NT2/D1 (cell line): Measurements from ENCODE around the gene TIMM17B.
"Not testable (repeated sequence)": the region's sequence is repeated elsewhere in the genome, so short reads cannot be mapped to it uniquely, and the experiment has no call there.

Experiments used
- DNase-seq: peaks from one replicate; pipeline ENCODE4 v3.0.0-alpha.2; 2011; ENCODE audit warnings: low read depth, low spot score
- H3K27me3 ChIP-seq: 2 replicates; pipeline ENCODE4 v1.6.0; 2011; ENCODE audit warnings: mild to moderate bottlenecking; ENCODE audit not compliant: insufficient read length, insufficient read depth
- H3K36me3 ChIP-seq: 2 replicates; pipeline ENCODE4 v1.6.1; 2011; ENCODE audit warnings: mild to moderate bottlenecking, low read length, mixed read lengths; ENCODE audit not compliant: insufficient read depth, insufficient read length
- H3K4me1 ChIP-seq: 2 replicates; pipeline ENCODE4 v1.5.1; 2011; ENCODE audit not compliant: insufficient read depth, insufficient read length
- H3K4me3 ChIP-seq: 2 replicates; pipeline ENCODE4 v1.5.1; 2011; ENCODE audit warnings: low read depth; ENCODE audit not compliant: insufficient read length
- H3K9ac ChIP-seq: 2 replicates; pipeline ENCODE4 v1.6.0; 2011; ENCODE audit warnings: low read depth; ENCODE audit not compliant: insufficient read length
- H3K9me3 ChIP-seq: 2 replicates; pipeline ENCODE4 v1.5.1; 2011; ENCODE audit warnings: mild to moderate bottlenecking, low read length; ENCODE audit not compliant: insufficient read depth
- SUZ12 ChIP-seq: IDR thresholded peaks from 2 replicates; pipeline ENCODE4 v1.6.1; 2011; ENCODE audit not compliant: insufficient read length, insufficient read depth; ENCODE audit errors: extremely low read depth
- YY1 ChIP-seq: IDR thresholded peaks from 2 replicates; pipeline ENCODE4 v1.6.1; 2011; ENCODE audit not compliant: insufficient read length, insufficient read depth
- ZNF274 ChIP-seq: IDR thresholded peaks from 2 replicates; pipeline ENCODE4 v1.6.1; 2011; ENCODE audit warnings: mild to moderate bottlenecking, low read depth, low read length

The TIMM17B gene

DNA sequence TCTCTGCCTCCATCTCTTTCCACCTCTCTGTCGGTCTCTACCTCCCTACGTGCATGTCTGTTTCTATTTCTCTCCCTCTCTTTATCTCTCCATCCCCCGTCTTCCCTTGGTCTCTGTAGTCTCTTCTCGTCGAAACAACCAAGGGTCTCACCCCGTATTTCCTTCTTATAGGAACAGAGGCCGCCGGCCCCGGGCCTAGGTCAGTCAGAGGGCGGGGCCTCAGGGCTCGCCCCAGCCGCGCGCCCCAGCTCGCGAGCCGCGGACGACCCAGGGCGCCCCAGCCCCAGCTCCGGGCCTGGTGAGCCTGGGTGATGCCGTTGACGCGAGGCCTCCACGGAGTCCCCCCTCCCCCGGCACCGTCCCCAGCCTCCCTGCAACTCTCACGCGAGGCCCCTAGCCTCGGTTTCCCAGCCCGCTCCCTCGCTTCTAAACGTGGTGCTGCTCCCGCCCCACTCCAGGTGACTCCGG, 6.6 kb downstream of the TIMM17B start:
- Histone ChIP-seq H3K4me3 (peak overlapping the region; percentile 42), H3K36me3 (peaks cover 29% of the 10 kb centered on the region), H3K27me3 (no peaks in the 10 kb centered on the region), H3K4me1 (peaks cover 5% of the 10 kb centered on the region), H3K9me3 (no peaks in the 10 kb centered on the region), H3K9ac (peak overlapping the region; percentile 74)
- TF ChIP-seq ZNF274 (no peak), SUZ12 (no peak), YY1 (no peak)
- DNase-seq: no peak

DNA sequence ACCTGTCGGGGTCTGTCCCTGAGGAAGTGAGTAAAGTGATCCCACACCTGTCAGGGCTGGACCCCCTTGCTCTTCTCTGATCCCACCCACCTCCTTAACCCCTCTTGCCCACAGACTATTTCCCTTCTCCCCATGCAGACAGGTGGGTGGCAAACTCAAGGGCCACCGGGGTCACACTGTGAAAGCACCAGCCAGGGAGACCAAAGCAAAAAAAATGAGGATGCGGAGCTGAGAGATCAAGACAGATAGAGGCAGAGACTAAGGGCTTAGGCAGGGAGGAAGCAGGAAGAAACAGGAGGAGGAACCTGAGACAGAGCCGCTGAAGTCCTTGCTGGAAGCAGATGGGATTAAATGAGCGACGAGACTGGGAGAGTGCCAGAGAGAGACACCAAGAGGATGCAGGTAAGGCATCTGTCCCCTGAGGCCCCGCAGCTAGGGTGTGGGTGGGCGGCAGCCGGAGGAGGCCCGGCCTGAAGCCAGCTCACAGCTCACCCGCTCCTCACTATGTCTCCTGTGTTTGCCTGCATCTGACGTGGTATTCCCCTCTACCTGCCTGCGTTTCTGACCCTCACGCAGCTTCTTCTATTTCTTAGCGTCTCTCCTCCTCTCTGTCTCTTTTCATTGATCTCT, 7.2 kb downstream of the TIMM17B start:
- H3K36me3 ChIP-seq: peaks cover 24% of the 10 kb centered on the region
- peak overlapping the region; percentile 42 for H3K4me3 ChIP-seq
- TF ChIP-seq YY1: no peak
- peaks cover 5% of the 10 kb centered on the region for H3K4me1 ChIP-seq
- H3K9ac ChIP-seq: peak overlapping the region; percentile 74
- no peak for DNase-seq
- no peaks in the 10 kb centered on the region for H3K9me3 ChIP-seq
- no peaks in the 10 kb centered on the region for H3K27me3 ChIP-seq

DNA sequence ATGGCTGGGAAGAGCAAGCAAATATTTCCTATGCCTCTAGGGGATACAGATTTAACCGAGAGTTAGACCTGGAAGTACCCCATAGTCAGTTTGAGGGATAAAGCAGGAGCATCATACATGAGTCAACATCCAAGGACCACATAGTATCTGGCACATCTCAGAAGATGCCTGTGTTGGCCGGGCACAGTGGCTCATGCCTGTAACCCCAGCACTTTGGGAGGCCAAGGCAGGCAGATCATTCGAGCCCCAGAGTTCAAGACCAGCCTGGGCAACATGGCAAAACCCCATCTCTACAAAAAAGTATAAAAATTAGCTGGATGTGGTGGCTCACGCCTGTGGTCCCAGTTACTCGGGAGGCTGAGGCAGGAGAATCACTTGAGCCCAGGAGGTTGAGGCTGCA, 11.0 kb downstream of the TIMM17B start:
- DNase-seq, H3K4me1 ChIP-seq, H3K4me3 ChIP-seq, H3K9me3 ChIP-seq, H3K36me3 ChIP-seq, H3K9ac ChIP-seq, H3K27me3 ChIP-seq: not testable (repeated sequence)

DNA sequence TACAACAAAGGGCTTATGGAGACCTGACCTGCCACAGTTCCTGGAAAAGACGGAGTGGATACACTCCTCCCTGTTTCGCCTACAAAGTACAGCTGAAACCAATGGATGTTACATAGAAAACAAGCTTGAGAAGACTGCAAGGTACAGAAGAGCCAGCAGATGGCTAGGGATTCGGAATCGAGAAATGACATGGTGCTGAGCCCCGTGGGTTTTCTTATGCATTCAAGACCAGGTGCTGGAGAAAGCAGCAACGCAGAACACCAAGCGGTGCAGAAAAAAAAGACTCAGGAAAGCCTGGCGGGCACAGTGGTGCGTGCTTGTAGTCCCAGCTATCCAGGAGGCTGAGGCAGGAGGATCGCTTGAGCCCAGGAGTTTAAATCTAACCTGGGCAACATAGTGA, 13.8 kb downstream of the TIMM17B start:
- Histone ChIP-seq H3K4me3 (no peak overlapping the region), H3K27me3 (no peaks in the 10 kb centered on the region), H3K9me3 (no peaks in the 10 kb centered on the region), H3K36me3 (no peaks in the 10 kb centered on the region), H3K9ac (no peak overlapping the region), H3K4me1 (no peaks in the 10 kb centered on the region)
- no peak for DNase-seq
- TF ChIP-seq ZNF274 (no peak), SUZ12 (no peak), YY1 (no peak)

DNA sequence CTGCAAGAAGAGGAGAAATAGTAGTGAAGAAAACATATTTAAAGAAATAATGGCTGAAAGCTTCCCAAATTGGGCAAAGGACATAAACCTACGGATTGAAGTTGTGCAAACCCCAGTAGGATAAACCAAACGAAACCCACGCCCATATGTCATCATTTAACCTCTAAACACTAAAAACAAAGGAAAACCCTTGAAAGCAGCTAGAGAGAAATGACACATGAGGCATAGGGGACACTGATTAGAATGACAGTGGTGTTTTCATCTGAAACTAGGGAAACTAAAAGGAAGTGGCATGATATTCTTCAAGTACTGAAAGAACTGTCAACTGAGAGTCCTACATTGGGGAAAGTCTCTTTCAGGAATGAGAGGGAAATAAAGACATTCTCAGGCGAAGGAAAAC, 20.6 kb downstream of the TIMM17B start:
- H3K9ac ChIP-seq, H3K4me1 ChIP-seq, H3K27me3 ChIP-seq, H3K9me3 ChIP-seq, H3K36me3 ChIP-seq, DNase-seq, H3K4me3 ChIP-seq: not testable (repeated sequence)

DNA sequence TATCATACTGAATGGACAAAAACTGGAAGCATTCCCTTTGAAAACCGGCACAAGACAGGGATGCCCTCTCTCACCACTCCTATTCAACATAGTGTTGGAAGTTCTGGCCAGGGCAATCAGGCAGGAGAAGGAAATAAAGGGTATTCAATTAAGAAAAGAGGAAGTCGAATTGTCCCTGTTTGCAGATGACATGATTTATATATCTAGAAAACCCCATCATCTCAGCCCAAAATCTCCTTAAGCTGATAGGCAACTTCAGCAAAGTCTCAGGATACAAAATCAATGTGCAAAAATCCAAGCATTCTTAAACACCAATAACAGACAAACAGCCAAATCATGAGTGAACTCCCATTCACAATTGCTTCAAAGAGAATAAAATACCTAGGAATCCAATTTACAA, 25.6 kb downstream of the TIMM17B start:
- H3K27me3 ChIP-seq, H3K4me1 ChIP-seq, DNase-seq, H3K36me3 ChIP-seq, H3K9me3 ChIP-seq, H3K4me3 ChIP-seq, H3K9ac ChIP-seq: not testable (repeated sequence)

DNA sequence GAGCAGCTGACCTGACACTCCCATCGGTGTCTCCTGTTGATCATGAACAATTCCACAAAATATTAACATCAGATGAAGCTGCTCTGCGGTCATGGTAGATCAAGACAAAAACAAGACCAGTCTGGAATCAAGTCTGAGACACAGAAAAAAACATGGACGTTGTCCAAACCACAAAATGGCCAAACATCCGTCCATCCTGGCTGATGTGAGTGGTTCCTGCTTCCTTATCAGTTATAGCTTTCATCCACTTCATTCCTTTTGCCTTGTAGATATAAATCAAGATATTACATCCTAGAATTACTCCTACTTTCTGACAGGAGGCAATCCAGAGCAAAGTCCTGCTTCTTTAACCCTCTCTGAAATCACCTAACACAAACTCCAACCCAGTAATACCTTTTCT, 33.4 kb downstream of the TIMM17B start:
- no peak overlapping the region for H3K4me3 ChIP-seq
- H3K27me3 ChIP-seq: no peaks in the 10 kb centered on the region
- no peak for TF ChIP-seq ZNF274
- no peaks in the 10 kb centered on the region for H3K36me3 ChIP-seq
- no peak for DNase-seq
- H3K9me3 ChIP-seq: no peaks in the 10 kb centered on the region
- H3K9ac ChIP-seq: no peak overlapping the region
- H3K4me1 ChIP-seq: no peaks in the 10 kb centered on the region

DNA sequence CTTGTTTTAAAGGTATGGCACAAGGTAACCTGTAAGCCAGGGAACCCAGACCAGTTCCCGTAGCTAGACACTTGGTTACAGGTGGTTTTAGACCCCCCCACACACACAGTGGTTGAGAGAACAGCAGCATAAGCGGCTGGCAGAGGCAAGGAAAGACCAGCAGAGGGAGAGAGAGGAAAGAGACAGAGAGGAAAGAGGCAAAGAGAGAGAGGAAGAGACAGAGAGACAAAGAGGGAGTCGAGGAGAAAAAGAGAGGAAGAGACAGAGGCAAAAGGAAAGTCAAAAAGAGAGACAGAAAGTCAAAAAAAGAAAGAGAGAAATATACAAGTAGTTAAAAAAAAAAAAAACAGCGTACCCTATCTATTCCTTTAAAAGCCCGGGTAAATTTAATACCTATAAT, 42.7 kb downstream of the TIMM17B start:
- Histone ChIP-seq H3K4me1 (no peaks in the 10 kb centered on the region), H3K36me3 (no peaks in the 10 kb centered on the region), H3K9me3 (peaks cover 20% of the 10 kb centered on the region; the same call in 1 of the 2 replicates), H3K27me3 (no peaks in the 10 kb centered on the region), H3K9ac (no peak overlapping the region), H3K4me3 (no peak overlapping the region)
- TF ChIP-seq ZNF274 (no peak), SUZ12 (no peak), YY1 (no peak)
- DNase-seq: no peak

DNA sequence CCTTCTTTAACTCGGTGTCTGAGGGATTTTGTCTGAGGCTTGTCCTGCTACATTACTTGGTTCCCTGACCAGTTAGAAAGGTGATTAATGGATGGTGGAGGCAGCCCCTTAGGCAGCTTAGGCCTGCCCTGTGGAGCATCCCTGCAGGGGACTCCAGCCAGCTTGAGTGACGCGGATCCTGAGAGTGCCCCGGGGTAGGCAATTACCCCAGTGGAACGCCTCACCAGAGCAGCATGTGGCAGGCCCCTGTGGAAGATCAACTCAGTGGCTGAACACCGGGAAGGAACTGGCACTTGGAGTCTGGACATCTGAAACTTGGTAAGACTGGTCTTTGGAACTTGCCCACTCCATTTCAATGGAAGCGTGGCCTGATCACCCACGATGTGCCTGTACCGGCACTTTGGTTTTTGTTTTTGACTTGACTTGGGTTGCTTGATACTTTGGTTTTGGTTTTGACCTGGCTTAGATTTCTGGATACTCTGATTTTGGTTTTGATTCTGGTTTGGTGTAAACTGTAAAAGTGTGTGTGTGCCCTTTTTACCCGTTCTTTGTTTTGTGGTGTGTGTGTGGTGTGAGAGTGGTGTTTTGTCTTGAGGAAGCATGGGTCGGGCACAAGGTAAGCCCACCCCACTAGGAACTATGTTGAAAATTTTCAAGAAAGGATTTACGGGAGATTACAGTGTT, 43.3 kb downstream of the TIMM17B start:
- not testable (repeated sequence) for H3K36me3 ChIP-seq, H3K9ac ChIP-seq, H3K4me3 ChIP-seq, H3K4me1 ChIP-seq, DNase-seq, H3K27me3 ChIP-seq
- peaks cover 20% of the 10 kb centered on the region; the same call in 1 of the 2 replicates for H3K9me3 ChIP-seq

DNA sequence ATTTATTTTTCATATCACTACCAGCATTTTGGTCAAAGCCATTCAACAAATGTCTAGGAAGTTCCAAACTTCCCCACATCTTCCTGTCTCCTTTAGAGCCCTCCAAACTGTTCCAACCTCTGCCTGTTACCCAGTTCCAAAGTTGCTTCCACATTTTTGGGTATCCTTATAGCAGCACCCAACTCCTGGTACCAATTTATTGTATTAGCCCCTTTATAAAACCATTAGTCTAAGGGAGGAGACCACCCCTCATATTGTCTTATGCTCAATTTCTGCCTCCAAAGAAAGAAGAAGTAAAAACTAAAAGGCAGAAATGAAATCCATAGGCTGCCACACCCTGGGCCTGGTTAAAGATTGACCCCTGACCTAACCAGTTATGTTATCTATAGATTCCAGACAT, 44.1 kb downstream of the TIMM17B start:
- H3K36me3 ChIP-seq, H3K9ac ChIP-seq, DNase-seq, H3K4me3 ChIP-seq, H3K27me3 ChIP-seq, H3K4me1 ChIP-seq: not testable (repeated sequence)
- peaks cover 20% of the 10 kb centered on the region; the same call in 1 of the 2 replicates for H3K9me3 ChIP-seq
